Pancreas (tissue), 10 donors: Measurements from ENCODE around the gene NUDT2. TPM values are rescaled to one million over a fixed set of nuclear protein-coding genes. Genes with fewer than 3 reads are reported as not detected.
"Not testable (repeated sequence)": the region's sequence is repeated elsewhere in the genome, so short reads cannot be mapped to it uniquely, and the experiment has no call there.

Experiments
- ATAC-seq, 4 donors: fragments of 200-7000 bp; cut with Tn5 transposase; one replicate each; pipeline versions ENCODE4 v1.8.0 to v1.9.1; 2020; ENCODE audit warnings: mild to moderate bottlenecking in 4 of 4, moderate library complexity in 4 of 4
- DNase-seq, 6 donors: peaks; one replicate each; pipeline ENCODE4 v3.0.0-alpha.2; 2020
- FAIRE-seq: peaks from 2 replicates; lab custom pipeline; 2012; peaks lifted over from hg19 to GRCh38; lab: Jason Lieb, UNC
- H3K27ac ChIP-seq, 4 donors: fragments of 200-600 bp; sonication (generic); 1 replicate in 3 of 4; 2 replicates in 1 of 4; pipeline versions ENCODE4 v1.5.0 to v1.8.0; 2020
- H3K27me3 ChIP-seq, 4 donors: fragments of 200-600 bp; one replicate each; pipeline ENCODE4 v1.8.0; 2021
- H3K36me3 ChIP-seq, 3 donors: fragments of 200-600 bp; sonication (generic) in 1 of 3; one replicate each; pipeline versions ENCODE4 v1.5.0 to v1.8.0; 2020 to 2021
- H3K4me1 ChIP-seq, 3 donors: fragments of 200-600 bp; one replicate each; pipeline ENCODE4 v1.8.0; 2021
- H3K4me3 ChIP-seq, 4 donors: fragments of 200-600 bp; sonication (generic) in 2 of 4; one replicate each; pipeline versions ENCODE4 v1.5.0 to v1.8.0; 2020 to 2021
- H3K9me3 ChIP-seq, 4 donors: fragments of 200-600 bp; one replicate each; pipeline ENCODE4 v1.8.0; 2021
- WGBS, 2 donors: extraction: QIAGEN DNeasy Blood & Tissue Kit; methylation state at CpG; one replicate each; pipeline ENCODE4 v1.1.7; 2013; 5-methylcytosine and 5-hydroxymethylcytosine counted together
- intact Hi-C, 3 donors: fragments of 100-400 bp; cut with DNase I; formaldehyde crosslinking; loops; one replicate each; pipeline versions ENCODE4 v1.11.1 to v1.14.2; 2022
- polyA plus RNA-seq, 2 donors: library from polyadenylated mRNA; stranded (reverse); fragments of 200-250 nt; gene quantifications; one replicate each; pipeline ENCODE4 v1.2.3, GENCODE V29; 2013
- total RNA-seq, 6 donors: library from RNA; stranded (reverse); fragmentation: NEBNext Ultra II Directional in 4 of 6; extraction: Animal tissue kit (Norgen Biotek cat#: 25700) in 4 of 6; gene quantifications; one replicate each; pipeline versions ENCODE4 v1.2.1 to v1.2.4, GENCODE V29; 2021 to 2023
- TF ChIP-seq, protein P1 (sequence below), 4 donors: fragments of 200-600 bp; sonication (generic) in 3 of 4; IDR thresholded peaks; one replicate each; pipeline versions ENCODE4 v1.5.0 to v1.8.0; 2021; ENCODE audit warnings: antibody characterized with exemption in 4 of 4
- donor health status: healthy with polysubstance abuse.
- donor health status: DM: no; HTN: no; CAD: no; lungs with moderate emphysema.
- donor health status: DM: no; HTN: no; CAD: no.
- donor health status: control.
- donor health status: control.
- donor health status: Bipolar disorder and iron deficiency.
- donor health status: DM: yes; HTN: yes; CAD: no.
- donor health status: DM: no; HTN: no; CAD: no.
- donor health status: DM: no; HTN: no; CAD: no.
- donor health status: DM: yes; HTN: yes; CAD: no.

Gene NUDT2
- total and polyA plus RNA-seq, 8 donors: 9.7 to 32.6 (median 13.6) TPM

DNA sequence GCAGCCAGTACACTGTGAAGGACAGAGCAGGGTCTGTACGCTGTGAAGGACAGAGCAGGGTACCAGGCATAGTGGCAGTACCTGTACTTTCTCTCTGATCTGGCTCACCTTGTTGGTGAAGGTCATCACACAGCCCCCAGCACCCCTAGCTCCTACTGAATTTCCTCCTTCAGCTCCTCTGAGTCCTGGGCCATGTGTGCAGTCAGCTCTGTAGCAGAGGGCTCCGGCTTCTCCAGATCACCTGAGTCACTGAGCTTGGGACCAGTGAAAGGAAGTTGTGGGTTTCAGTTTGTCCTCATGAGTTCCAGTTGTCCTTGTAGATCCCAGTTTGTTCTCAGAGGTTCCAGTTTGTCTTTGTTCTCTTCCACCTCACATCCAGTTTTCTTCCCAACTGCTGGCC is 5.5 kb downstream of the NUDT2 start:
- TF ChIP-seq, protein P1, sequence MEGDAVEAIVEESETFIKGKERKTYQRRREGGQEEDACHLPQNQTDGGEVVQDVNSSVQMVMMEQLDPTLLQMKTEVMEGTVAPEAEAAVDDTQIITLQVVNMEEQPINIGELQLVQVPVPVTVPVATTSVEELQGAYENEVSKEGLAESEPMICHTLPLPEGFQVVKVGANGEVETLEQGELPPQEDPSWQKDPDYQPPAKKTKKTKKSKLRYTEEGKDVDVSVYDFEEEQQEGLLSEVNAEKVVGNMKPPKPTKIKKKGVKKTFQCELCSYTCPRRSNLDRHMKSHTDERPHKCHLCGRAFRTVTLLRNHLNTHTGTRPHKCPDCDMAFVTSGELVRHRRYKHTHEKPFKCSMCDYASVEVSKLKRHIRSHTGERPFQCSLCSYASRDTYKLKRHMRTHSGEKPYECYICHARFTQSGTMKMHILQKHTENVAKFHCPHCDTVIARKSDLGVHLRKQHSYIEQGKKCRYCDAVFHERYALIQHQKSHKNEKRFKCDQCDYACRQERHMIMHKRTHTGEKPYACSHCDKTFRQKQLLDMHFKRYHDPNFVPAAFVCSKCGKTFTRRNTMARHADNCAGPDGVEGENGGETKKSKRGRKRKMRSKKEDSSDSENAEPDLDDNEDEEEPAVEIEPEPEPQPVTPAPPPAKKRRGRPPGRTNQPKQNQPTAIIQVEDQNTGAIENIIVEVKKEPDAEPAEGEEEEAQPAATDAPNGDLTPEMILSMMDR (IDR thresholded peaks at IDR 0.05): no peak
- peaks cover 11 to 25% (median 13%) of the 10 kb centered on the region in 3 donors for H3K4me1 ChIP-seq
- FAIRE-seq: no peak
- no peaks in the 10 kb centered on the region for H3K36me3 ChIP-seq
- no peak for DNase-seq
- H3K4me3 ChIP-seq: no peak overlapping the region
- intact Hi-C loops: loop anchor here in 2 of 3 donors (2.0 to 5.0 kb wide), 3 partner anchors 42 to 267 kb away; partner anchors contain the start of gene MYORG (in 2 of the 2)
- peak overlapping the region in 2 of 4 donors; percentile 39 to 52 for H3K27ac ChIP-seq
- H3K9me3 ChIP-seq: no peaks in the 10 kb centered on the region
- no peaks in the 10 kb centered on the region for H3K27me3 ChIP-seq
- peak in 3 of 4 donors; percentile 15 to 29 (median 26) for ATAC-seq
- 40 to 73% methylated on average over 2 of the region's 2 CpGs for WGBS, 2 donors

DNA sequence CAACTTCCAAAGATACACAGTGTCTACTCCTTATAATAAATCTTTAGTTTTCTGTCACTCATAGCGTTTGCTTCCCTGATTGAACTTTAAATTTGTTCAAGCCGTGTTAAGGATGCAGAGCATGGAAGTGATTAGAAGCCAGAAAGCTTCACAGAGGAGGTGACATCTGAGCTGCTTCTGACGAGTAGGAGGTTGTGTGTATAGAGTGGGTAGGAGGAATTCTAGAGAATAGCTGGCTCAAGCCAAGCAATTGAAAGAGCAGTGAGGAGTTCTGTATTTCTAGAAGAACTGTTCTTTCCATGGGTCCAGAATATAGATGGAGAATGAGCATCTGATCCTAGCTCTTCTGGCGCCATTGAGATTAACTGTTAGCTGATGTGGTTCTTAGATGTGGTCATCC is 6.0 kb downstream of the NUDT2 start:
- H3K36me3 ChIP-seq: no peaks in the 10 kb centered on the region
- DNase-seq (no peak), FAIRE-seq (no peak), ATAC-seq (no peak)
- H3K4me1 ChIP-seq: peaks cover 10 to 25% (median 11%) of the 10 kb centered on the region in 3 donors
- intact Hi-C loops: loop anchor here in 1 of 3 donors (2.0 kb wide), 1 partner anchor 41 kb away; the partner anchor contains the start of gene MYORG
- H3K4me3 ChIP-seq: no peak overlapping the region
- 68 to 72% methylated on average over 4 of the region's 4 CpGs for WGBS, 2 donors
- H3K9me3 ChIP-seq: no peaks in the 10 kb centered on the region
- TF ChIP-seq, protein P1 (IDR thresholded peaks at IDR 0.05): no peak
- no peaks in the 10 kb centered on the region for H3K27me3 ChIP-seq
- peak overlapping the region in 1 of 4 donors; percentile 52 for H3K27ac ChIP-seq

DNA sequence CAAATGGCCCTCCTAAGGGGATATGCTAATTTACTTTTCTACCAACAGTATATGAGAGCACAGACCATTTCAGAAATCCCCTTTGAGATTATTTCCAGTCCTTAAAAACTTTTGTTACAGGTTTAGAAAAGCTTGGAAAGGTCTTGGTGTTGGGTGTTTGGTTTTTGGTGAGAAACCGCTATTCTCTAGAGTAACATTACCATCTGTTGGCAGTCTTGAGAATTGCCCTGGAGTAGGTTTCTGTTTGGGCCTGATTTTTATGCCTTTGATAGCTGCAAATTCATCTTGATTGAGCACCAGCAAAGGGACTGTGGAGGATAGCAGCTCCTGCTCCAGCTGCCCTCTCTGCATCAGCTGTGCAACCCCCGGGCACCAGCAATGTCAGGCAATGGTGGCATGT is 8.0 kb downstream of the NUDT2 start:
- Histone ChIP-seq H3K27me3 (no peaks in the 10 kb centered on the region), H3K27ac (no peak overlapping the region), H3K4me3 (no peak overlapping the region), H3K36me3 (no peaks in the 10 kb centered on the region), H3K9me3 (no peaks in the 10 kb centered on the region), H3K4me1 (peaks cover 20 to 34% (median 24%) of the 10 kb centered on the region in 3 donors)
- DNase-seq (no peak), FAIRE-seq (no peak), ATAC-seq (no peak)
- intact Hi-C loops: no loop called here
- WGBS, 2 donors: 91 to 94% methylated on average over 2 of the region's 2 CpGs
- TF ChIP-seq, protein P1 (IDR thresholded peaks at IDR 0.05): no peak

GRCh38 chr9:34338079-34338478 is 8.7 kb downstream of the NUDT2 start:
- FAIRE-seq, DNase-seq, H3K4me3 ChIP-seq, H3K9me3 ChIP-seq, intact Hi-C loops, ATAC-seq, H3K27ac ChIP-seq, H3K36me3 ChIP-seq, H3K27me3 ChIP-seq: not testable (repeated sequence)
- H3K4me1 ChIP-seq: peaks cover 26 to 39% (median 31%) of the 10 kb centered on the region in 3 donors

DNA sequence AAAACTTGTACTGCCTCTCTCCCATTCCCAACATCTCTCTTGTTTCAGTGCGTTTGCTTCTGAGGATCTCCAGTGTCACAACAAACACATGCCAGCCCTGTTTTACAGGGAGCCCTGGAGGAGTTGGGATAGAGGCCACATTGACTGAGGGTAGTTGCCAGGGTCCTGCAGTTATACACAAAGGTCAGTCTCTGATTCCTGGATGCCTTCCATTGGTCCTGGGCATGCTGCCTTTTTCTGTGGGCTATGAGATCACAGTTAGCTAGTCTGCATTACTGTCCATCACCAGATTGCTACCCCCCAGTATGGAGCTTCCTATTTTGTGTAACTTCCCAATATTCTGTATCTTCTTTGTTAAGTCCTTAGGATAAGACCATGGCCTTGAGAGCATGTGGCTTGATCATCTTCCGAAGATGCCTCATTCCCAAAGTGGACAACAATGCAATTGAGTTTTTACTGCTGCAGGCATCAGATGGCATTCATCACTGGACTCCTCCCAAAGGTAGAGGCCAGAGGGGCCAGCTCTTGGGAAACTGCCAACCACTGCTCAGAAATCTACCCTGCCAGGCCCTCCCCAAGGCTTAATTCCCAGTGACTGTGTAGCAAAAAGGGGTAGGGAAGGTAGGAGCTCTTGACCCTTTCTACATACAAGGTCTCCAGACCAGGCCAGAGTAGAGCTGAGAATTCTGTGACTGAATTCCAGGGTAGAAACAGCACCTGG is 9.5 kb downstream of the NUDT2 start:
- 90 to 91% methylated on average over 2 of the region's 2 CpGs for WGBS, 2 donors
- H3K36me3 ChIP-seq: no peaks in the 10 kb centered on the region

More for the DNA sequence above, 9.5 kb downstream of the NUDT2 start:
- DNase-seq: no peak
- intact Hi-C loops: no loop called here
- Histone ChIP-seq H3K4me1 (peaks cover 28 to 35% (median 34%) of the 10 kb centered on the region in 3 donors), H3K27me3 (no peaks in the 10 kb centered on the region), H3K4me3 (no peak overlapping the region), H3K27ac (no peak overlapping the region), H3K9me3 (no peaks in the 10 kb centered on the region)
- FAIRE-seq: no peak
- TF ChIP-seq, protein P1 (IDR thresholded peaks at IDR 0.05): no peak
- ATAC-seq: no peak
